Measurements from ENCODE around the gene KRT77.

The KRT77 gene

DNA sequence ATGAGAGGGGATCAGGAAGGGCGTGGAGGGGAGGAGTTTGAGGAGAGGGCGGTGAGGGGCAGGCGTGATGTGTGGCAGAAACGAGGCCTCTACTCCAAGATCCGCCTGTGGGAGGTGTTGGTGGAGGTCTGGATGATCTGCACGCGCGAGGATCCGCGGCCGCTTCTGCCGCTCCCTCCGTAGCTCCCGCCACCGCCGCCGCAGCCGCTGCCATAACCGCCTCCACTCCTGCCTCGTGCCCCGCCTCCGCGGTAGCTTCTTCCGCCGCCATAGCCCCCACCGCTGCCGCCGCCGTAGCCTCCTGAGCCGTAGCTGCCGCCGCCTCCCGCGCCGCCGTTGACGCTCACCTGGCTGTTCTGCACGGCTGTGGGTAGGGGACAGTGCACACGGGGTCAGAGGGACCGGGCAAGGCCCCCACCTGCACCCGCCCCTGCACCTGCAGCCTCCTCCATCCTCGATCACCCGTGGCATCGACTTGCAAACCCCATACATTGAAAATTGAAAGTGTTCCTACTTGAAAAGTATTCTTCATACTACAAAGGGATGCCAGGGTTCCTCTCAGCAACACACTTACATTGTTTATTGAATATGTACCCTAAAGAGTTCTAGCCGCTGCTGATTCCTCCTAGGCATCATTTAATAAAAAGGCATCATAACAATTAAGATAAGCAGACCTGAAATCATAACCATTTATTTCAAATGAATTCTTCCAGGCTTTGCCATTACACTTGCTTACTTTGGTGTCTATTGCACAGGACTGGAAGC is 12.1 kb downstream of the KRT77 start:
- DNase-seq, result no peak

DNA sequence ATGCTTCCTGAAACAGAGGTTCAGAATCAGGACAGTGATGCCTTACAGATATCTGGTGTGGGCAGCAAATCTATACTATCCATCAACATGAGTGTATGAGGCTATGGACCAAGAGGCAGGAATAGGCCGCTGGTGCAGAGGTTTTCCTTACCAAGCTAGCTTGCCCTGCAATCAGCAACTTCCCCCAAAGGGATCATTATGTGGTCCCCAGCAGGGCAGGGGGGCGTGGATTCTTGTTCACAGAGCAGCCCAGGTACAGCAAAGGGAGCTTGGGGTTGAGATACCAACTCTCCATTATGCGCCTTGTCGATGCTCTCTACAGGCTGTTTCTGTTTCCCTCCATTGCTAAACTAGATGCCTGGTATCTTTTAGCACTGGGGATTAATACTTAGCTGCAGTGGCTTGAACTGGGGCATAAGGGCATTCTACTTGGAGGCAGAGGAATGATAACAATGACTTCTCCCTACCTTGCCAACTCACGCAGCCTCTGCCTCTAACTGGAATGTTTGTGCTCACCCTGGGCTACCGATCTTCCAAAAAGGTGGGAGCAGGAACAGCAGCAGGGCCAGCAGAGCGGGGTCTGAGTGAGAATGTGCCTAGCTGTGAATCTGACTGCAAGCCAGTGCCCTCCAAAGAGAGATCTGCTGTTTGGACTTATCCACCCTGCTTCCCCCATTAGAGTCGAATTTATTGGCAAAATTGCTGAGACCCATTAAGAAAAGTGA is 12.8 kb downstream of the KRT77 start:
- no peak for DNase-seq

GRCh38 chr12:52689936-52690335 is 13.4 kb downstream of the KRT77 start:
- no peak for DNase-seq

GRCh38 chr12:52689239-52689638 is 14.1 kb downstream of the KRT77 start:
- no peak for DNase-seq

DNA sequence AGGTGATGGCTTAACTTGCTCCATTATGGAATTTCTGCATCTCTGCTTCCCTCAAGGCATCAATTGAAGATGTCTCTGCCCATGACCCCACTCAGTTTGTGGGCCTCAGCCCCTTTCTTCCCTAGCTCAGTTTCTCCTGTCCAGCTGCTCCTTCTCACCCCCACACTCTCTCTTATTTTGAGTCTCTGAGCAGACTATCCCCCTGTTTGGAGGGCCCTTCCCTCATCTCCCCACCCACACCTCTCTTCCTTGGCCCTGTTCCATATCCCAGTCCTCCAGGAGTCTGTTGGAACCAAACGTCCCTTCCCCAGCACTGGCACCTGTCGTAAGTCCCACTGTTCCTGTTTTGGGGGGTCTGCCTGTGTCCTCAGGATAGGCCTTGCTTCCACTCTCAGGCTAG is 14.8 kb downstream of the KRT77 start:
- no peak for DNase-seq

- no peak for DNase-seq
These were observed 15.6 kb downstream of the KRT77 start for GRCh38 chr12:52687497-52688385.

DNA sequence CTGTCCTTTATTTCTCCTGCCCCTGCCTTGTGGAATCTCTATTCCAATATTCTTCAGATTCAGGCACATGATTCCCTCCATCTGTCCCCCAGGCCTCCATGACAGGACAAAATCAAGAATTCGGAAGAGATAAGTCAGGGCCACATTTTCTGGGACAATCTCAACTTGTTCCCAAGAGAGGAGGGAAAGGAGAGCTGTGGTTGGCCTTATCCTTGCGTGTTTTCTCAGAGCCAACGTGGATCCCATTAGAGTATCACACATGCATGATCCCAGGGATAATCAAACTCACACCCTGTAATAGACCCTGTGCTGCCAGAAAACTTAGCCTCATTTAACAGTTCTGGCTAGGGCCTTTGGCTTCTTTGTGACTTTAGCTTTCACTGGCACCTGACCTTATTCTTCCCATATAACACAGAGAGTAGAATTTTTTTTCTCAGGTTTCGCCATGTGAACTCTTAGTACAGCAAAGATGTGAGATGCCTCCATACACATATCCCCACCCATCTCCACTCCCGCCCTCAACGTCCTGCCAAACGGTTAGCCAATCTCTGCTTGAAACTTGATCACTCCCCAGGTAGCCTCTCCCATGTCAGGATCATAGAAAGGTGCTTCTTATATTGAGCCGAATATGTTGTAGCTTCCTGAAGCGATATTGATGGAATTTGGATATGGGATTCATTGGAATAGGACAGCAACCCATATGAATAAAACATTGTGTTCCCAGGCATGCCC is 16.4 kb downstream of the KRT77 start:
- no peak for DNase-seq

DNA sequence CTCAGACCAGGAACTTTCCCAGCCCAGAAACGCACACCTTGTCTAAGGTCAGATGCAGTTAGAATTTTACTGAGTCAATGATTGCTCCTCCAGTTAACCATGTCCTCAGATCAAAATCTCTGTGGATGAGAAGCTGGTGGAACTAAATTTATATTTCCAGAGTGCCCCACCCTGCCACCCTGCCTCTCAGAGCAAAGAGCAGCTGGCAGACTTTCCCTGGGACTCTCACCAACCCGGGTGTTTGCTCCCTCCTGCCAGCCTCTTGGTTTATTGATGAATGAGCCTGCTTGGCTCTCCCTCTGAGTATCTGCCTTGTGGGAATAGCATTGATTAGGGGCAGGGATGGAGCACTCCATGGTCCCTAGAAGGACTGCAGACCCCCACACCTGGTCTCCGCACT is 17.3 kb downstream of the KRT77 start:
- no peak for DNase-seq

- DNase-seq, result no peak
These were observed 17.9 kb downstream of the KRT77 start for GRCh38 chr12:52685406-52685890.

DNA sequence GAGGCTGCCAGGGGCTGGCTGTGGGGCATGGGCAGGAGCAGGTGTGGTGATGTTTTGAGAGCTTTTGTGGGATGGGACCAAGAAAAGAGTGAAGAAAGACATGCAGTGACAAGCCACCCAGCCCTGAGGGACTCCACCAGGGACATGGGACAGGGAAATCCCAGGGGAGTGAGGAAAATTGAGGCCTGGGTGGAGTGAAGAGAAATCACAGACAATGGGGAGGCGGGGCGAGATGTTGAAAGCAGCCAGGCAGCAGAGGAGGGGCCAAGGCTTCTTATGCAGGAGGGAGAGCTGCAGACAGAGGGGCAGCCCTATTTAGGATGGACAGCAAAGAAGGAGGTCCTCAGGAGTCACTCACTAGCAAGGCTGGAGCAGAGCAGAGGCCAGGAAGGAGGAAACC is 18.9 kb downstream of the KRT77 start:
- no peak for DNase-seq

DNA sequence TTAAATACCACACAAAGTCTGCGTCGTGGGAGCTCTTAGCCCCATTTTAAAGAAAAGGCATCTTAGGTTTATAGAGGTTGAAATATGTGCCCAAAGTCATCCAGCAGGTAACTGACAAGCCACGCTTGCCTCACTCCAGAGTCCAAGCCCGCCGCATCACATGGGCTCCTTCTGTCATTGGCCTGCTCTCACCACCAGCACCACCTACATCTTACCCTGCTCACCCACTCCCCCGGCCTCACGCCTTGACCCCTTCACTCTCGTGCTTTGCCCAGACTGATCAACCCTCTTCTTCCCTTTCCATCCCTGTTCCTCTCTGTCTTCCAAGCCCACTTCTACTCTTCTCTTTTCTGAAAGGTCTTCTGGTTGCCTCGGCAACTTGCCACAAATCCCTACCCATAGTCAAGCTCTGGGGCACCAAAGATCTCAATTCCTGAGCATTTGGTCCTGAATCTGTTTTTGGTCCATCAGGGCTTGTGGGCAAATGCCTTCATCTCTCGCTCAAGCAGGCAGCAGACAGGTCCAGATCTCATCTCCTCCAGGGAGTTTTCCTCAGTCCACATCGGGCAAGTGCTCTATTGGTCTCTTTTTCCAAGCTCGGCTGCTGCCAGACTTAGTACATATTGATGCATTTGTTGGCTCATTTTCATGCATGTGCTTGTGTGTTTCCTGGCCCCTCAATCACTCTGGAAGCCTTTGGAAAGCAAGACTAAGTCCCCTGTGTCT is 19.6 kb downstream of the KRT77 start:
- no peak for DNase-seq

DNA sequence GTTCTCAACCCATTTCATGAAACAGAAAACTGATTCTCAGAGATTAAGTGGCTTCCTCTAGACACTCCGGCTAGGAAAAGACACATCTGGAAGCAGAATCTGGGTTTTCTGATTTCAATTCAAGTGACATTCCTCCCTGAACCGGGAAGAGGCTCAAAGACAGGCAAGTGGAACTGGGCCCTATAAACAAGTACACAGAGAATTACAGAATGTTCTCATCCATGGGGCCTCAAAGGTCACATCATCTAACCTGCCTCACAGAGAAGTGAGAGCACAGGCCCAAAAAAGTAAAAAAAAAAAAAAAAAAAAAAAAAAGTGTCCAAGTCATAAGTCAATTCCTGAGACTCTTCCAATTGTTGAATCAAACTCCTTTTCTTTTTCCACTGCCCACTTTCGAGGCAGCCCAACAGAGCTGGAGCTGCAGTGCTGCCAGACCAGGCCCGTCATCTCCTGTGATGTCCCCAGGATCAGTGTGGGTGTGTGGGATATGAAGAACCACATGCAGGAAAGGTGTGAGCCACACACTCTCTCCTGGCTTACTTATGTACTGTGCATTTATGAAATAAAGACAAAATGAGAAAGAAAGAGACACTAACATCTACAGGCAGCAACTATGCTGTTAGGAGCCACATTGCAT is 20.3 kb downstream of the KRT77 start:
- no peak for DNase-seq

GRCh38 chr12:52682381-52682660 is 21.0 kb downstream of the KRT77 start:
- no peak for DNase-seq

- no peak for DNase-seq
These were observed 21.6 kb downstream of the KRT77 start for GRCh38 chr12:52681526-52682380.

DNA sequence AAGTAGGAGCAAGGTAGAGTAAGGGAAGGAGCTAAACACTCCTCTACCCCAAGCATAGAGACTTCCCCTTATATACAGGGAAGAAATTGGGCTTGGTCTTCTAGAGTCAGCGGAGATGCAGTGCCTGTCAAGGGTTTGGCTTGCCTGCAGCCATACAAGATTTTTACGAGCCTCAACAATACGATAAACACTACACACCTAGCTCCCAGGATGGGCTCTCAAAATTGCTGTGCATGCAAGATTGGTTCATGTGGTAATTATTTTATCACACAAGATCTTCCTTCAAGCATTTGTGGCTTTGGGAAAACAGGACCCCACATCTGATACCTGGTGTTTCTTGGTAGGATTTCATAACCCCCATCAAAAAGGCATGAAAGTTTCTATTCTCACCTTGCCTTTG is 23.0 kb downstream of the KRT77 start, which contains the start of gene KRT1:
TSS of gene KRT1 (minus strand) at position 45 of the 400 bp plus-strand sequence. CDS start 59 bp downstream, outside the sequence.
- no peak for DNase-seq

- no peak for DNase-seq
These were observed 23.4 kb downstream of the KRT77 start for GRCh38 chr12:52679875-52680274.

DNA sequence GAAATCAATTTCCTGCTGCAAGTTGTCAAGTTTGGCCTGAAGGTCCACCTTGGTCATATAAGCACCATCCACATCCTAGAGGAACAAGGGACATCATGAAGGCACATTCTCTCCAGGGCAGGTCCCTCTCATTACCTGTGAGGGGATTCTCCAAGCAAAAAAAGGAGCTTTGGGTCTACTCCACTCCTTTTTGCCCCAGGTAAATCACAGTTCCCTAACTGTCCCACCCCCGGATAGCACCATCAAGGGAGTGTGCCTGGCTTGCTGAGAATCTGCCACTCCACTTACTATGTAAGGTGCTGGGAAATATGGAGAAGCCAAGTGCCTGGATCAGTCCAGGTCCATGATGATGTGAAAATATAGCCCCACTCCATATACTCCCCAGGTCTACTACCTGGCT is 25.7 kb downstream of the KRT77 start:
- no peak for DNase-seq

GRCh38 chr12:52677126-52677525 is 26.2 kb downstream of the KRT77 start:
- DNase-seq, result no peak

GRCh38 chr12:52676163-52676562 is 27.2 kb downstream of the KRT77 start:
- no peak for DNase-seq

GRCh38 chr12:52675301-52675701 is 28.0 kb downstream of the KRT77 start:
- no peak for DNase-seq

DNA sequence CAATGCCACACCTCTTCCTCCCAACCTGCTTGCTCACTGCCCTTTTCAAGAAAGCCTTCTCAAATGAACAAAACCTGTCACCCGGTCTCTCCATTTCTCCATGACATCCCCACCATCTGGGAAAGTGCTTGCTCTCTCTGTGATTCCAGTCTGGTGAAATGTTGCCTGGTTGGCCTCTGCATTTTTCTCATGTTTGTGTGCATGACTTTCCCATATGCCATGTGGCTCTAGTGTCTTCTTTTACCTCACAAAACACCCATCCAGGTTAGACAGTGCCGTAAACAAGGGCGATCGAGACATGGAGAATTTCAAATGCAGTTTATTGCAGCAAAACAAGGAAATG is 28.9 kb downstream of the KRT77 start:
- no peak for DNase-seq

All from midbrain (tissue), 1 donor.